ENCODE measurements around the gene CDKL1. TPM values are rescaled to one million over a fixed set of nuclear protein-coding genes. Genes with fewer than 3 reads are reported as not detected.
A peak's percentile ranks its signal among the peaks of the same experiment; 100 is the strongest.

The CDKL1 gene
- polyA plus RNA-seq, 1 donor (not counting 4 experiments of a cell fraction or from before 2014, with no cell fraction given): 4.7 TPM

DNA sequence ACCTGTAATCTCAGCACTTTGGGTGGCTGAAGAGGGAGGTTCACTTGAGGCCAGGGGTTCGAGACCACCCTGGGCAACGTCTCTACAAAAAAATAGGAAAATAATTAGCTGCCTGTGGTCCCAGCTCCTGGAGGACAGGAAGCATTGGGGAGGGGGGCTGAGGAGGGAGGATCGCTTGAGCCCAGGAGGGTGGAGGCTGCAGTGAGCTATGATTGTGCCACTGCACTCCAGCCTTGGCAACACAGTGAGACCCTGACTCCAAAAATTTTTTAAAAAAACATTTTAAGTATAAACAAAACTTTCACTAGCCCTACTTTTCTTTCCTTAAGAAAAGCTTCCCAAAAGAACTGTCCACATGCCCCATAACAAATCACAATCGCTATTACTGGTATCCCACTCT, 86.2 kb downstream of the CDKL1 start:
- dilution Hi-C loops (cut with MboI; ENCODE audit: extremely low pct_ligation_motif_present, low sequenced_read_pairs): no loop called here
- Histone ChIP-seq H3K9ac (ENCODE audit: control insufficient read depth, extremely low read depth, insufficient read depth, low read length) (no peak overlapping the region), H3K9me1 (ENCODE audit: control insufficient read depth, extremely low read depth, insufficient read depth, low read length) (no peaks in the 10 kb centered on the region), H3K4me3 (ENCODE audit: control insufficient read depth in 2 of 3, extremely low read depth in 1 of 3, insufficient read depth in 2 of 3, low read depth in 1 of 3, low read length in 3 of 3) (no peak overlapping the region), H3K27ac (ENCODE audit: control insufficient read depth, insufficient read depth, low read length) (no peak overlapping the region), H2AFZ (ENCODE audit: control insufficient read depth, low read length) (no peak overlapping the region), H3K4me1 (ENCODE audit: control insufficient read depth, extremely low read depth, insufficient read depth, low read length) (peaks cover 11% of the 10 kb centered on the region), H3K27me3 (ENCODE audit: control insufficient read depth, extremely low read depth, insufficient read depth, low read length) (no peaks in the 10 kb centered on the region), H3K36me3 (ENCODE audit: control insufficient read depth in 2 of 2, extremely low read depth in 1 of 2, insufficient read depth in 2 of 2, low read length in 2 of 2) (no peaks in the 10 kb centered on the region), H3K9me3 (ENCODE audit: control insufficient read depth, low read depth, low read length) (no peaks in the 10 kb centered on the region), H4K20me1 (ENCODE audit: control insufficient read depth, extremely low read depth, insufficient read depth, low read length) (no peaks in the 10 kb centered on the region), H3K4me2 (ENCODE audit: control insufficient read depth, extremely low read depth, insufficient read depth, low read depth, low read length) (peak overlapping the region; percentile 99), H3K79me2 (ENCODE audit: control insufficient read depth, insufficient read depth, low read length) (peaks cover 24% of the 10 kb centered on the region)
- DNase-seq (ENCODE audit: low read depth, low spot score): no peak
- FAIRE-seq: no peak
- TF ChIP-seq, protein P1, sequence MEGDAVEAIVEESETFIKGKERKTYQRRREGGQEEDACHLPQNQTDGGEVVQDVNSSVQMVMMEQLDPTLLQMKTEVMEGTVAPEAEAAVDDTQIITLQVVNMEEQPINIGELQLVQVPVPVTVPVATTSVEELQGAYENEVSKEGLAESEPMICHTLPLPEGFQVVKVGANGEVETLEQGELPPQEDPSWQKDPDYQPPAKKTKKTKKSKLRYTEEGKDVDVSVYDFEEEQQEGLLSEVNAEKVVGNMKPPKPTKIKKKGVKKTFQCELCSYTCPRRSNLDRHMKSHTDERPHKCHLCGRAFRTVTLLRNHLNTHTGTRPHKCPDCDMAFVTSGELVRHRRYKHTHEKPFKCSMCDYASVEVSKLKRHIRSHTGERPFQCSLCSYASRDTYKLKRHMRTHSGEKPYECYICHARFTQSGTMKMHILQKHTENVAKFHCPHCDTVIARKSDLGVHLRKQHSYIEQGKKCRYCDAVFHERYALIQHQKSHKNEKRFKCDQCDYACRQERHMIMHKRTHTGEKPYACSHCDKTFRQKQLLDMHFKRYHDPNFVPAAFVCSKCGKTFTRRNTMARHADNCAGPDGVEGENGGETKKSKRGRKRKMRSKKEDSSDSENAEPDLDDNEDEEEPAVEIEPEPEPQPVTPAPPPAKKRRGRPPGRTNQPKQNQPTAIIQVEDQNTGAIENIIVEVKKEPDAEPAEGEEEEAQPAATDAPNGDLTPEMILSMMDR (optimal IDR thresholded peaks at IDR 0.05 in 1 of 3, IDR thresholded peaks at IDR 0.05 in 1 of 3, conservative IDR thresholded peaks at IDR 0.05 in 1 of 3; ENCODE audit: extremely low read depth in 1 of 3, insufficient read depth in 2 of 3, low read length in 3 of 3): no peak
- TF ChIP-seq EZH2 (IDR thresholded peaks at IDR 0.05; ENCODE audit: low read length): no peak

- Histone ChIP-seq H3K4me2 (ENCODE audit: control insufficient read depth, extremely low read depth, insufficient read depth, low read depth, low read length) (no peak overlapping the region), H2AFZ (ENCODE audit: control insufficient read depth, low read length) (no peak overlapping the region), H3K4me1 (ENCODE audit: control insufficient read depth, extremely low read depth, insufficient read depth, low read length) (peaks cover 9% of the 10 kb centered on the region), H3K79me2 (ENCODE audit: control insufficient read depth, insufficient read depth, low read length) (peaks cover 23% of the 10 kb centered on the region), H3K9me1 (ENCODE audit: control insufficient read depth, extremely low read depth, insufficient read depth, low read length) (no peaks in the 10 kb centered on the region), H4K20me1 (ENCODE audit: control insufficient read depth, extremely low read depth, insufficient read depth, low read length) (no peaks in the 10 kb centered on the region), H3K9me3 (ENCODE audit: control insufficient read depth, low read depth, low read length) (no peaks in the 10 kb centered on the region), H3K27me3 (ENCODE audit: control insufficient read depth, extremely low read depth, insufficient read depth, low read length) (no peaks in the 10 kb centered on the region), H3K36me3 (ENCODE audit: control insufficient read depth in 2 of 2, extremely low read depth in 1 of 2, insufficient read depth in 2 of 2, low read length in 2 of 2) (no peaks in the 10 kb centered on the region), H3K4me3 (ENCODE audit: control insufficient read depth in 2 of 3, extremely low read depth in 1 of 3, insufficient read depth in 2 of 3, low read depth in 1 of 3, low read length in 3 of 3) (no peak overlapping the region), H3K9ac (ENCODE audit: control insufficient read depth, extremely low read depth, insufficient read depth, low read length) (no peak overlapping the region), H3K27ac (ENCODE audit: control insufficient read depth, insufficient read depth, low read length) (no peak overlapping the region)
- no peak for TF ChIP-seq EZH2 (IDR thresholded peaks at IDR 0.05; ENCODE audit: low read length)
- TF ChIP-seq, protein P1 (optimal IDR thresholded peaks at IDR 0.05 in 1 of 3, IDR thresholded peaks at IDR 0.05 in 1 of 3, conservative IDR thresholded peaks at IDR 0.05 in 1 of 3; ENCODE audit: extremely low read depth in 1 of 3, insufficient read depth in 2 of 3, low read length in 3 of 3): no peak
- dilution Hi-C loops (cut with MboI; ENCODE audit: extremely low pct_ligation_motif_present, low sequenced_read_pairs): no loop called here
- DNase-seq (ENCODE audit: low read depth, low spot score) (no peak), FAIRE-seq (no peak)
These were observed 88.2 kb downstream of the CDKL1 start for GRCh38 chr14:50308363-50308915.

Measured in keratinocyte (primary cell).